Calu3 (cell line): ENCODE results near the gene CCL19. TPM values are rescaled to one million over a fixed set of nuclear protein-coding genes. Genes with fewer than 3 reads are reported as not detected.

ENCODE experiments used
- BruUV-seq: library from RNA; stranded (reverse); fragments of 400-500 nt; replicated peaks from 2 replicates; lab custom pipeline; 2021; lab: Mats Ljungman, UMichigan
- CTCF ChIA-PET: fragments of 300-600 bp; sonication (Branson Sonifier 250); formaldehyde crosslinking; loops from one replicate; lab custom pipeline; 2022; ENCODE audit warnings: antibody characterized with exemption; lab: Charles Lee
- DNase-seq: peaks from one replicate; pipeline ENCODE4 v3.0.0; 2022
- H3K27ac Mint-ChIP-seq: one replicate; pipeline ENCODE4 v1.8.0; 2022; ENCODE audit warnings: mixed read lengths; ENCODE audit not compliant: unreplicated experiment
- H3K27me3 Mint-ChIP-seq: one replicate; pipeline ENCODE4 v1.8.0; 2022; ENCODE audit warnings: mixed read lengths; ENCODE audit not compliant: unreplicated experiment
- H3K36me3 Mint-ChIP-seq: one replicate; pipeline ENCODE4 v1.8.0; 2022; ENCODE audit warnings: mild to moderate bottlenecking, moderate library complexity, mixed read lengths; ENCODE audit not compliant: insufficient read depth, unreplicated experiment
- H3K4me1 Mint-ChIP-seq: one replicate; pipeline ENCODE4 v1.8.0; 2022; ENCODE audit warnings: mild to moderate bottlenecking, low read depth, mixed read lengths; ENCODE audit not compliant: unreplicated experiment
- H3K4me3 Mint-ChIP-seq: one replicate; pipeline ENCODE4 v1.8.0; 2022; ENCODE audit warnings: mild to moderate bottlenecking, low read depth, moderate library complexity, mixed read lengths; ENCODE audit not compliant: unreplicated experiment
- H3K9me3 Mint-ChIP-seq: one replicate; pipeline ENCODE4 v1.8.0; 2022; ENCODE audit warnings: low read depth, mixed read lengths; ENCODE audit not compliant: unreplicated experiment
- CTCF ChIP-seq: fragments of 200-600 bp; IDR thresholded peaks from one replicate; pipeline ENCODE4 v1.8.0; 2022; ENCODE audit warnings: antibody characterized with exemption; ENCODE audit not compliant: unreplicated experiment
- intact Hi-C: fragments of 100-400 bp; cut with micrococcal nuclease; formaldehyde crosslinking; loops from one replicate; pipeline ENCODE4 v1.10.0; 2022; ENCODE audit not compliant: unreplicated experiment
- total RNA-seq: library from RNA; stranded (reverse); gene quantifications from 2 replicates; pipeline ENCODE4 v1.2.3, GENCODE V29; 2022

Gene CCL19
- total RNA-seq, 1 experiment from 2014 or later = not detected

GRCh38 chr9:34665381-34666250, 25.5 kb downstream of the CCL19 start:
- Mint-ChIP-seq H3K4me1 (no peaks in the 10 kb centered on the region), H3K27ac (peak overlapping the region; percentile 82), H3K4me3 (peak overlapping the region; percentile 68), H3K36me3 (peaks cover 15% of the 10 kb centered on the region), H3K27me3 (peaks cover 12% of the 10 kb centered on the region), H3K9me3 (no peaks in the 10 kb centered on the region)
- intact Hi-C loops = no loop called here
- DNase-seq = peak; percentile 78
- TF ChIP-seq CTCF = no peak
- BruUV-seq = TSS peak; percentile 69
- CTCF ChIA-PET = interaction anchor here (0.6 to 1.0 kb wide), 4 partner anchors 13 to 982 kb away, joined by 3 to 7 read pairs (median 5); partner anchors contain the start of genes GALT and IL11RA

GRCh38 chr9:34665067-34665380, 26.1 kb downstream of the CCL19 start:
- no peak for DNase-seq
- intact Hi-C loops = no loop called here
- no peaks in the 10 kb centered on the region for H3K9me3 Mint-ChIP-seq
- no peak for TF ChIP-seq CTCF
- peak overlapping the region; percentile 68 for H3K4me3 Mint-ChIP-seq
- peaks cover 15% of the 10 kb centered on the region for H3K36me3 Mint-ChIP-seq
- H3K27me3 Mint-ChIP-seq = peaks cover 12% of the 10 kb centered on the region
- CTCF ChIA-PET = interaction anchor here (0.6 to 1.0 kb wide), 4 partner anchors 13 to 983 kb away, joined by 3 to 7 read pairs (median 5); partner anchors contain the start of genes GALT and IL11RA
- no peak overlapping the region for H3K27ac Mint-ChIP-seq
- H3K4me1 Mint-ChIP-seq = no peaks in the 10 kb centered on the region
- no TSS peak for BruUV-seq

- Mint-ChIP-seq H3K4me3 (peak overlapping the region; percentile 68), H3K27ac (no peak overlapping the region), H3K36me3 (peaks cover 15% of the 10 kb centered on the region), H3K9me3 (no peaks in the 10 kb centered on the region), H3K4me1 (no peaks in the 10 kb centered on the region), H3K27me3 (peaks cover 8% of the 10 kb centered on the region)
- CTCF ChIA-PET = interaction anchor here (1.0 kb wide), 2 partner anchors 12 to 18 kb away, joined by 4 to 6 read pairs; partner anchors contain the start of genes GALT and IL11RA
- no TSS peak for BruUV-seq
- peak; percentile 66 for TF ChIP-seq CTCF
- peak; percentile 71 for DNase-seq
- intact Hi-C loops = no loop called here
Measured at GRCh38 chr9:34664281-34665066, 26.6 kb downstream of the CCL19 start.

GRCh38 chr9:34663303-34663605, 27.8 kb downstream of the CCL19 start:
- Mint-ChIP-seq H3K27me3 (no peaks in the 10 kb centered on the region), H3K4me1 (no peaks in the 10 kb centered on the region), H3K27ac (no peak overlapping the region), H3K4me3 (no peak overlapping the region), H3K36me3 (peaks cover 15% of the 10 kb centered on the region), H3K9me3 (no peaks in the 10 kb centered on the region)
- no peak for DNase-seq
- intact Hi-C loops = no loop called here
- TF ChIP-seq CTCF = no peak
- CTCF ChIA-PET = no interaction called here
- no TSS peak for BruUV-seq
